Astrocyte (in vitro differentiated cells and primary cell): ENCODE data around the gene SUMO3. TPM values are rescaled to one million over a fixed set of nuclear protein-coding genes. Genes with fewer than 3 reads are reported as not detected.

Experiments used
- DNase-seq: peaks from one replicate; pipeline ENCODE4 v3.0.0-alpha.2; 2010; ENCODE audit warnings: low read depth
- FAIRE-seq: peaks from 2 replicates; lab custom pipeline; 2011; peaks lifted over from hg19 to GRCh38; lab: Jason Lieb, UNC
- H2AFZ ChIP-seq: 2 replicates; pipeline ENCODE4 v1.6.0; 2012; ENCODE audit warnings: low read depth, low read length, inconsistent platforms
- H3K27ac ChIP-seq: 2 replicates; pipeline ENCODE4 v1.5.1; 2011; ENCODE audit warnings: low read depth, low read length, inconsistent platforms
- H3K27me3 ChIP-seq: 2 replicates; pipeline ENCODE4 v1.6.0; 2011; ENCODE audit warnings: low read length, inconsistent platforms; ENCODE audit not compliant: insufficient read depth
- H3K36me3 ChIP-seq: 2 replicates; pipeline ENCODE4 v1.5.1; 2011; ENCODE audit warnings: low read length, inconsistent platforms; ENCODE audit not compliant: insufficient read depth
- H3K4me1 ChIP-seq: 2 replicates; pipeline ENCODE4 v1.5.1; 2011; ENCODE audit warnings: low read length, inconsistent platforms; ENCODE audit not compliant: insufficient read depth
- H3K4me2 ChIP-seq: 2 replicates; pipeline ENCODE4 v1.6.0; 2012; ENCODE audit warnings: low read length, inconsistent platforms
- H3K4me3 ChIP-seq: 2 replicates; pipeline ENCODE4 v1.5.1; 2011; ENCODE audit warnings: low read depth, mild to moderate bottlenecking, low read length, inconsistent platforms; ENCODE audit not compliant: insufficient read depth
- H3K79me2 ChIP-seq: 2 replicates; pipeline ENCODE4 v1.6.0; 2012; ENCODE audit warnings: mild to moderate bottlenecking, low read length, inconsistent platforms; ENCODE audit not compliant: insufficient read depth
- H3K9ac ChIP-seq: 2 replicates; pipeline ENCODE4 v1.6.0; 2012; ENCODE audit warnings: mild to moderate bottlenecking, low read length, inconsistent platforms
- H3K9me3 ChIP-seq: 2 replicates; pipeline ENCODE4 v1.5.1; 2012; ENCODE audit warnings: low read depth, mild to moderate bottlenecking, low read length, inconsistent platforms; ENCODE audit not compliant: insufficient read depth
- H4K20me1 ChIP-seq: 2 replicates; pipeline ENCODE4 v1.6.0; 2012; ENCODE audit warnings: low read length, inconsistent platforms; ENCODE audit not compliant: insufficient read depth
- H3K27ac Mint-ChIP-seq: one replicate; pipeline ENCODE4 v1.8.0; 2021; ENCODE audit warnings: mild to moderate bottlenecking, mixed read lengths; ENCODE audit not compliant: unreplicated experiment
- H3K27me3 Mint-ChIP-seq: one replicate; pipeline ENCODE4 v1.8.0; 2021; ENCODE audit warnings: low read depth, mixed read lengths; ENCODE audit not compliant: unreplicated experiment
- H3K36me3 Mint-ChIP-seq: one replicate; pipeline ENCODE4 v1.8.0; 2021; ENCODE audit warnings: low read depth, mixed read lengths; ENCODE audit not compliant: unreplicated experiment
- H3K4me1 Mint-ChIP-seq: one replicate; pipeline ENCODE4 v1.8.0; 2021; ENCODE audit warnings: low read depth, mixed read lengths; ENCODE audit not compliant: unreplicated experiment
- H3K4me3 Mint-ChIP-seq: one replicate; pipeline ENCODE4 v1.8.0; 2021; ENCODE audit warnings: mild to moderate bottlenecking, moderate library complexity, mixed read lengths; ENCODE audit not compliant: unreplicated experiment
- H3K9me3 Mint-ChIP-seq: one replicate; pipeline ENCODE4 v1.8.0; 2021; ENCODE audit warnings: mild to moderate bottlenecking, mixed read lengths; ENCODE audit not compliant: unreplicated experiment
- CTCF ChIP-seq: IDR thresholded peaks from 2 replicates; pipeline ENCODE4 v1.5.1; 2011; ENCODE audit warnings: low read depth, mild to moderate bottlenecking, inconsistent platforms, low read length, moderate library complexity; ENCODE audit not compliant: insufficient read depth
- EZH2 ChIP-seq: IDR thresholded peaks from 2 replicates; pipeline ENCODE4 v1.6.1; 2012; ENCODE audit warnings: mild to moderate bottlenecking, low read length, inconsistent platforms; ENCODE audit not compliant: insufficient read depth
- total RNA-seq: library from RNA; stranded (reverse); gene quantifications from 2 replicates; pipeline ENCODE4 v1.2.1, GENCODE V29; 2021

SUMO3 gene
- total RNA-seq, 1 donor from 2014 or later = 83.5 TPM

GRCh38 chr21:44805859-44806258 is 12.0 kb downstream of the SUMO3 start:
- peaks cover 51% of the 10 kb centered on the region for H4K20me1 ChIP-seq
- DNase-seq (no peak), FAIRE-seq (no peak)
- H3K9me3 ChIP-seq = no peaks in the 10 kb centered on the region
- Mint-ChIP-seq H3K9me3 (no peaks in the 10 kb centered on the region), H3K36me3 (peaks cover 20% of the 10 kb centered on the region), H3K27me3 (peaks cover 4% of the 10 kb centered on the region), H3K4me3 (no peak overlapping the region), H3K4me1 (peaks cover 5% of the 10 kb centered on the region), H3K27ac (no peak overlapping the region)
- peaks cover 46% of the 10 kb centered on the region for H3K79me2 ChIP-seq
- no peaks in the 10 kb centered on the region for H3K27me3 ChIP-seq
- H3K4me1 ChIP-seq = peaks cover 7% of the 10 kb centered on the region
- H3K36me3 ChIP-seq = peaks cover 31% of the 10 kb centered on the region
- no peak overlapping the region for H3K4me3 ChIP-seq
- H2AFZ ChIP-seq = no peak overlapping the region
- TF ChIP-seq CTCF (no peak), EZH2 (no peak)
- no peak overlapping the region for H3K27ac ChIP-seq
- H3K4me2 ChIP-seq = no peak overlapping the region
- H3K9ac ChIP-seq = no peak overlapping the region

GRCh38 chr21:44805226-44805625 is 12.6 kb downstream of the SUMO3 start:
- H3K4me3 ChIP-seq = no peak overlapping the region
- H3K36me3 Mint-ChIP-seq = peaks cover 20% of the 10 kb centered on the region
- H3K36me3 ChIP-seq = peaks cover 31% of the 10 kb centered on the region
- no peaks in the 10 kb centered on the region for H3K27me3 ChIP-seq
- H3K27ac ChIP-seq = no peak overlapping the region
- DNase-seq = no peak
- H3K4me1 Mint-ChIP-seq = peaks cover 5% of the 10 kb centered on the region
- H3K4me2 ChIP-seq = no peak overlapping the region
- H3K27ac Mint-ChIP-seq = no peak overlapping the region
- H3K9me3 Mint-ChIP-seq = no peaks in the 10 kb centered on the region
- H3K4me1 ChIP-seq = peaks cover 13% of the 10 kb centered on the region
- peaks cover 4% of the 10 kb centered on the region for H3K27me3 Mint-ChIP-seq
- no peak overlapping the region for H3K9ac ChIP-seq
- no peaks in the 10 kb centered on the region for H3K9me3 ChIP-seq
- H3K4me3 Mint-ChIP-seq = no peak overlapping the region
- H2AFZ ChIP-seq = no peak overlapping the region
- peaks cover 51% of the 10 kb centered on the region for H4K20me1 ChIP-seq
- peaks cover 46% of the 10 kb centered on the region for H3K79me2 ChIP-seq
- FAIRE-seq = no peak
- TF ChIP-seq CTCF (no peak), EZH2 (no peak)

- no peak for DNase-seq
- Histone ChIP-seq H2AFZ (no peak overlapping the region), H3K79me2 (peaks cover 46% of the 10 kb centered on the region), H3K9ac (no peak overlapping the region), H3K9me3 (no peaks in the 10 kb centered on the region), H3K36me3 (peaks cover 31% of the 10 kb centered on the region), H3K4me1 (peaks cover 16% of the 10 kb centered on the region), H3K27ac (no peak overlapping the region), H4K20me1 (peaks cover 51% of the 10 kb centered on the region), H3K4me3 (no peak overlapping the region), H3K4me2 (no peak overlapping the region), H3K27me3 (no peaks in the 10 kb centered on the region)
- Mint-ChIP-seq H3K4me3 (no peak overlapping the region), H3K36me3 (peaks cover 17% of the 10 kb centered on the region), H3K27ac (no peak overlapping the region), H3K27me3 (peaks cover 2% of the 10 kb centered on the region), H3K9me3 (no peaks in the 10 kb centered on the region), H3K4me1 (peaks cover 8% of the 10 kb centered on the region)
- FAIRE-seq = no peak
- no peak for TF ChIP-seq EZH2
- TF ChIP-seq CTCF = no peak
Measured at GRCh38 chr21:44804762-44805161, 13.1 kb downstream of the SUMO3 start.
